ENCODE results near the gene CRLF1. TPM values are rescaled to one million over a fixed set of nuclear protein-coding genes. Genes with fewer than 3 reads are reported as not detected.

The CRLF1 gene

DNA sequence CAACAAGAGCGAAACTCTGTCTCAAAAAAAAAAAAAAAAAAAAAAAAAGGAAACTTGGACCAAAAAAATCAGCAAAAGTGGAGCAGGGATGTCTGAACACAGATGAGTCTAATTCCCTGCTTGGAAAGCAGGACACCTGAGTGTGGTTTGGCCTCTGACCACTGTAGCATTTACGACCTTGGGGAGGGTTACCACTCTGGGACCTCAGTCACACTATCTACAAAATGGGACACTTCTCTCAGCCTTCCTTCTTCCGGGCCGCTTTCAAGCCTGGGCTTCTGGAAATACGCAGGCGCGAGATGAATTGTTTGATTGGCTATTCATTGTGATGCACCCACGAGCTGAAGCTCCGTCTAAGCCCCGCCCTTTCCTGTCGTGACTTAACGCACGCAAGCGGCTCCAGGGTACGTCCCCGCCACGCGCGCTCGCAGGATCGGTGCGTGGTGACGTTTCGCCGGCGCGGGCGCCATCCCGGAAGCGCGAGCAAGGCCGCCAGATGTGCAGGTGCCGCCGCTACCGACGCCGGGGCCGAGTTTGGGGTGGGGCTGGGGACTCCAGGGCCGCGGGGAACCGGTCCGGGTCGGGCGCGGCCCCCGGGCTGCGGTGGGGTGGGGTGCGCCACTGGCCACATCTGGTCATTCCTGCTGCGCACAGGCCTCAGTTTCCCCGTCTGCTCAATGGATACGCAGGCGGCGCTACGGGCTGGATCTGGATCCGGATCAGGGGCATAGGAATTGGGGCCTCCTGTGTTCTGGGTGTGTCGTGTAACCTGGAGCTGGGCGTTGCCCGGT lies 49.0 kb downstream of the CRLF1 start, which contains the start of gene KXD1:
Gene KXD1 (plus strand): TSS at position 460 of the 791 bp plus-strand sequence. CDS start 4,187 bp downstream, outside the sequence.
- no CpG with 5 or more reads among the region's 58 CpGs for WGBS (ENCODE audit: extremely low coverage, insufficient coverage, low lambda C conversion rate)
- H4K5ac ChIP-seq (ENCODE audit: low read length) = no peak within 1 kb of the TSS
- peak within 1 kb of the TSS; percentile 72 for H3K18ac ChIP-seq (ENCODE audit: low read length)

DNA sequence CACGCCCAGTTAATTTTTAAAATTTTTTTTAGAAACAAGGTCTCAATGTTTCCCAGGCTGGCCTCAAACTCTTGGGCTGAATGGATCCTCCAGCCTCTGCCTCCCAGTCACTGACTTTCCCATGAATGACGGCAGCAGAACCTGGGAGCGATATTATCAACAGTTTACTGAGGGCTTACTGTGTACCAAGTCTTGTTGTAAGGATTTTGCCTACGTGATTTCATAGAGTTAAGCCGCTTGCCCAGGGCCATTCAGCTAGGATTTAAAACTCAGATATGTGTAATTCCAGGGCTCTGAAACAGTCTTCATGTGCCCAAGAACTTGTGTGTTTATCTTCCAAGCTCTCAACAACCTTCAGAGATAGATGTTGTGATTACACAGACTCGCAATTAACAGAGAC lies 55.0 kb downstream of the CRLF1 start:
- DNase-seq = no peak

More for the DNA sequence above, 49.0 kb downstream of the CRLF1 start, which contains the start of gene KXD1:
- Histone ChIP-seq H3K4me1 (ENCODE audit: control insufficient read depth, low read depth, low read length) (peaks cover 1% of the 10 kb centered on the region), H3K4ac (ENCODE audit: low read depth, low read length) (peak within 1 kb of the TSS; percentile 88), H2AK5ac (ENCODE audit: low read length) (peak within 1 kb of the TSS; percentile 14), H3K4me3 (ENCODE audit: low read length) (peak within 1 kb of the TSS; percentile 87), H3K4me2 (ENCODE audit: low read length) (peak within 1 kb of the TSS; percentile 40), H3K36me3 (ENCODE audit: control insufficient read depth, insufficient read depth, low read length) (peaks cover 2% of the 10 kb centered on the region), H3K79me2 (ENCODE audit: control insufficient read depth, insufficient read depth, low read length) (peaks cover 16% of the 10 kb centered on the region), H3K9ac (ENCODE audit: low read length) (peak within 1 kb of the TSS; percentile 72), H4K8ac (ENCODE audit: low read depth, low read length) (no peak within 1 kb of the TSS), H3K27ac (ENCODE audit: low read depth, low read length) (no peak within 1 kb of the TSS), H2BK120ac (ENCODE audit: low read depth, low read length) (no peak within 1 kb of the TSS), H3K23ac (ENCODE audit: low read length) (no peak within 1 kb of the TSS), H3K79me1 (ENCODE audit: low read length) (peaks cover 12% of the 10 kb centered on the region), H2BK5ac (ENCODE audit: low read length) (no peak within 1 kb of the TSS), H3K27me3 (ENCODE audit: insufficient read depth, low read length, poor library complexity) (no peaks in the 10 kb centered on the region), H3K56ac (ENCODE audit: low read length) (peak within 1 kb of the TSS; percentile 82), H2BK15ac (replicated peaks; ENCODE audit: low read depth) (no peak within 1 kb of the TSS)
- peak; percentile 97 for DNase-seq

DNA sequence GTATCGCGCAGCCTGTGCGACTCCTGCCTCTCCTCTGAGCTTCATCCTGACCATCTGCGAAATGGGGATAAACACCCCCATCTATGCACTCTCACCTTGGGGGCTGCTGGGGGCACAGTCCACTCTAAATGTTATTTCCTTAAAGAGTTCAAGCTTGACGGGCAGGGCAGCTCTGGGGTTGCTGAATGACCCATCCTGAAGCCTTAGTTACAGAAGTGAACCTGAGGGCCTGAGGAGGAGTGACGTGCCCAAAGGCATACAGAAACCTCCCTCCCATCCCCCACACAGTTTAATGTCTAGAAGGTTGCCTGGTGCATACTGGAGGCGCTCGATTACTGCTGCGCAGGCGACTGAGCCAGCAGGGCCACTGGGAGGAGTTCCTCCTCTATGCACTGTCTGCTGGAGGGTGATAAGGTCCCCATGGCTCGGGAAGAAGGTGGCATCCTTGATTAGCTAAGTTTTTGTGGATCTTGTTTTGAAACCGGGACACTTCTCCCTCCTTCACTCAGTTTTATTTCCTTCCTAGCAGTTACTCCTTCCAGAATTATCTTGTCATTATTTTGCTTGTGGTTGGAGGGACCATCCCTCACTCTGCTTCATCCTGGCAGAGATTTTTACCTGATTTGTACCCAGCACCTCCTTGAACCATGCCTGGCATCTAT lies 62.7 kb downstream of the CRLF1 start:
- no peak overlapping the region for H4K5ac ChIP-seq (ENCODE audit: low read length)
- no peaks in the 10 kb centered on the region for H3K4me1 ChIP-seq (ENCODE audit: control insufficient read depth, low read depth, low read length)
- H2BK120ac ChIP-seq (ENCODE audit: low read depth, low read length) = no peak overlapping the region
- H3K4me3 ChIP-seq (ENCODE audit: low read length) = peak overlapping the region; percentile 3
- no peak overlapping the region for H2AK5ac ChIP-seq (ENCODE audit: low read length)
- H3K9ac ChIP-seq (ENCODE audit: low read length) = peak overlapping the region; percentile 62
- peaks cover 8% of the 10 kb centered on the region for H3K36me3 ChIP-seq (ENCODE audit: control insufficient read depth, insufficient read depth, low read length)
- H3K27me3 ChIP-seq (ENCODE audit: insufficient read depth, low read length, poor library complexity) = no peaks in the 10 kb centered on the region
- H2BK15ac ChIP-seq (replicated peaks; ENCODE audit: low read depth) = no peak overlapping the region
- peak overlapping the region; percentile 80 for H3K56ac ChIP-seq (ENCODE audit: low read length)
- peak; percentile 91 for DNase-seq
- no CpG with 5 or more reads among the region's 12 CpGs for WGBS (ENCODE audit: extremely low coverage, insufficient coverage, low lambda C conversion rate)
- H3K23ac ChIP-seq (ENCODE audit: low read length) = no peak overlapping the region
- peaks cover 11% of the 10 kb centered on the region for H3K79me1 ChIP-seq (ENCODE audit: low read length)
- H3K27ac ChIP-seq (ENCODE audit: low read depth, low read length) = peak overlapping the region; percentile 35
- H4K8ac ChIP-seq (ENCODE audit: low read depth, low read length) = no peak overlapping the region
- H3K4me2 ChIP-seq (ENCODE audit: low read length) = peak overlapping the region; percentile 70
- H2BK5ac ChIP-seq (ENCODE audit: low read length) = peak overlapping the region; percentile 9
- H3K4ac ChIP-seq (ENCODE audit: low read depth, low read length) = peak overlapping the region; percentile 70
- peak overlapping the region; percentile 71 for H3K18ac ChIP-seq (ENCODE audit: low read length)
- H3K79me2 ChIP-seq (ENCODE audit: control insufficient read depth, insufficient read depth, low read length) = peaks cover 6% of the 10 kb centered on the region

More for the DNA sequence above, 55.0 kb downstream of the CRLF1 start:
- no peaks in the 10 kb centered on the region for H3K79me2 ChIP-seq (ENCODE audit: control insufficient read depth, insufficient read depth, low read length)
- no peak overlapping the region for H3K18ac ChIP-seq (ENCODE audit: low read length)
- WGBS (ENCODE audit: extremely low coverage, insufficient coverage, low lambda C conversion rate) = no CpG with 5 or more reads among the region's 6 CpGs
- H3K79me1 ChIP-seq (ENCODE audit: low read length) = no peaks in the 10 kb centered on the region
- no peak overlapping the region for H2AK5ac ChIP-seq (ENCODE audit: low read length)
- no peak overlapping the region for H3K9ac ChIP-seq (ENCODE audit: low read length)
- no peak overlapping the region for H2BK5ac ChIP-seq (ENCODE audit: low read length)
- peak overlapping the region; percentile 34 for H3K56ac ChIP-seq (ENCODE audit: low read length)
- H4K8ac ChIP-seq (ENCODE audit: low read depth, low read length) = no peak overlapping the region
- no peak overlapping the region for H3K4me2 ChIP-seq (ENCODE audit: low read length)
- no peak overlapping the region for H2BK15ac ChIP-seq (replicated peaks; ENCODE audit: low read depth)
- no peaks in the 10 kb centered on the region for H3K36me3 ChIP-seq (ENCODE audit: control insufficient read depth, insufficient read depth, low read length)
- no peak overlapping the region for H4K5ac ChIP-seq (ENCODE audit: low read length)
- H3K27me3 ChIP-seq (ENCODE audit: insufficient read depth, low read length, poor library complexity) = no peaks in the 10 kb centered on the region
- no peak overlapping the region for H3K4me3 ChIP-seq (ENCODE audit: low read length)
- H3K4ac ChIP-seq (ENCODE audit: low read depth, low read length) = no peak overlapping the region
- H3K4me1 ChIP-seq (ENCODE audit: control insufficient read depth, low read depth, low read length) = no peaks in the 10 kb centered on the region
- no peak overlapping the region for H2BK120ac ChIP-seq (ENCODE audit: low read depth, low read length)
- H3K23ac ChIP-seq (ENCODE audit: low read length) = no peak overlapping the region
- H3K27ac ChIP-seq (ENCODE audit: low read depth, low read length) = no peak overlapping the region

Small RNA genes lying within 50 kb of the gene (small RNA-seq; reads per million reads assigned to genes)
- not detected for gene RN7SL155P (ENCODE audit: insufficient read depth)

Data from mesendoderm (in vitro differentiated cells).